Hepatocyte (in vitro differentiated cells): Measurements from ENCODE around the gene IL1RAPL1. TPM values are rescaled to one million over a fixed set of nuclear protein-coding genes. Genes with fewer than 3 reads are reported as not detected.

Source experiments
- DNase-seq: peaks from one replicate; pipeline ENCODE4 v3.0.0-alpha.2; 2016; ENCODE audit warnings: low spot score
- H2AFZ ChIP-seq: fragments of 200-600 bp; sonication (generic); 2 replicates; pipeline ENCODE4 v1.6.0; 2016; ENCODE audit warnings: antibody characterized with exemption, mild to moderate bottlenecking
- H3K27ac ChIP-seq: fragments of 200-600 bp; sonication (generic); 2 replicates; pipeline ENCODE4 v1.5.1; 2016; ENCODE audit warnings: mild to moderate bottlenecking
- H3K27me3 ChIP-seq: fragments of 200-600 bp; sonication (generic); 2 replicates; pipeline ENCODE4 v1.6.1; 2016
- H3K36me3 ChIP-seq: fragments of 200-600 bp; sonication (generic); replicated peaks from 2 replicates; pipeline ENCODE4 v1.5.1; 2016; ENCODE audit warnings: low read depth; ENCODE audit not compliant: insufficient read depth
- H3K4me1 ChIP-seq: fragments of 200-600 bp; sonication (generic); 2 replicates; pipeline ENCODE4 v1.5.1; 2016; ENCODE audit warnings: mild to moderate bottlenecking, moderate library complexity; ENCODE audit not compliant: insufficient read depth
- H3K4me2 ChIP-seq: fragments of 200-600 bp; sonication (generic); 2 replicates; pipeline ENCODE4 v1.6.0; 2016
- H3K4me3 ChIP-seq: fragments of 200-600 bp; sonication (generic); 2 replicates; pipeline ENCODE4 v1.5.1; 2016; ENCODE audit warnings: mild to moderate bottlenecking
- H3K79me2 ChIP-seq: fragments of 200-600 bp; sonication (generic); 2 replicates; pipeline ENCODE4 v1.6.0; 2017; ENCODE audit warnings: mild to moderate bottlenecking
- H3K9me2 ChIP-seq: fragments of 200-600 bp; sonication (generic); replicated peaks from 2 replicates; pipeline ENCODE4 v1.6.0; 2017; ENCODE audit warnings: mild to moderate bottlenecking; ENCODE audit not compliant: insufficient read depth
- H3K9me3 ChIP-seq: fragments of 200-600 bp; sonication (generic); 2 replicates; pipeline ENCODE4 v1.5.1; 2016; ENCODE audit warnings: low read depth, mild to moderate bottlenecking
- H4K20me1 ChIP-seq: fragments of 200-600 bp; sonication (generic); 2 replicates; pipeline ENCODE4 v1.6.0; 2016; ENCODE audit warnings: mild to moderate bottlenecking; ENCODE audit not compliant: insufficient read depth, poor library complexity, severe bottlenecking
- EZH2 ChIP-seq: fragments of 200-600 bp; sonication (generic); IDR thresholded peaks from 2 replicates; pipeline ENCODE4 v1.6.1; 2016; ENCODE audit warnings: antibody characterized with exemption, mild to moderate bottlenecking, borderline replicate concordance
- EZH2phosphoT487 ChIP-seq: fragments of 200-600 bp; sonication (generic); IDR thresholded peaks from one replicate; pipeline ENCODE4 v1.6.1; 2018; ENCODE audit warnings: antibody characterized with exemption, mild to moderate bottlenecking, low read depth, moderate library complexity; ENCODE audit not compliant: unreplicated experiment, severe bottlenecking
- WGBS: methylation state at CpG from one replicate; pipeline ENCODE4 v1.1.6; 2016; ENCODE audit warnings: low lambda C conversion rate; ENCODE audit errors: missing lambda C conversion rate; 5-methylcytosine and 5-hydroxymethylcytosine counted together
- polyA plus RNA-seq: library from polyadenylated mRNA; unstranded; fragments of >200 nt; fragmentation: Nextera tagmentation; extraction: Ambion mirVana; gene quantifications from 2 replicates; pipeline ENCODE4 v1.2.1, GENCODE V29; 2016
- total RNA-seq: library from RNA; depleted of rRNA; stranded (reverse); fragments of >200 nt; gene quantifications from 2 replicates; pipeline ENCODE4 v1.2.3, GENCODE V29; 2014
- TF ChIP-seq, protein P1 (sequence below): fragments of 200-600 bp; sonication (generic); IDR thresholded peaks from 2 replicates; pipeline ENCODE4 v1.5.1; 2016; ENCODE audit warnings: antibody characterized with exemption, mild to moderate bottlenecking; ENCODE audit not compliant: poor library complexity

Gene IL1RAPL1
- total and polyA plus RNA-seq, 2 experiments from 2014 or later: 0.89 to 2.7 TPM

DNA sequence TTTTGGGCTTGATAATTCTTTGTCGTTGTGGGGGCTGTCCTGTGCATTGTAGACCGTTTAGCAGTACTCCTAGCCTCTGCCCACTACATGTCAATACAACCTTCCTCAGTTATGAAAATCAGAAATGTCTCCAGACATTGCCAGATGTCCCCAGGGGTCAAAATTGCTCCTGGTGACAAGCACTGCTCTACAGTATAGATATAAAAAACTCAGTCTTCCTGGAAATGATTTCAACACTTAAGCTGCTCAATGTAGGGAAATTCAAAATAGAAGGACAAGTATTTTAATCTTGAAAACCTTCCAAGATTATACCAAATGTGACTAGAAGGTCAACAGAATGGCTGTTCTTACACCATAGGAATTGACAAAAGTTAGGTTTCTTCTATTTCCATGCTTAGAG lies 1339.4 kb downstream of the IL1RAPL1 start:
- no peak for TF ChIP-seq EZH2
- no peak for TF ChIP-seq EZH2phosphoT487
- TF ChIP-seq, protein P1, sequence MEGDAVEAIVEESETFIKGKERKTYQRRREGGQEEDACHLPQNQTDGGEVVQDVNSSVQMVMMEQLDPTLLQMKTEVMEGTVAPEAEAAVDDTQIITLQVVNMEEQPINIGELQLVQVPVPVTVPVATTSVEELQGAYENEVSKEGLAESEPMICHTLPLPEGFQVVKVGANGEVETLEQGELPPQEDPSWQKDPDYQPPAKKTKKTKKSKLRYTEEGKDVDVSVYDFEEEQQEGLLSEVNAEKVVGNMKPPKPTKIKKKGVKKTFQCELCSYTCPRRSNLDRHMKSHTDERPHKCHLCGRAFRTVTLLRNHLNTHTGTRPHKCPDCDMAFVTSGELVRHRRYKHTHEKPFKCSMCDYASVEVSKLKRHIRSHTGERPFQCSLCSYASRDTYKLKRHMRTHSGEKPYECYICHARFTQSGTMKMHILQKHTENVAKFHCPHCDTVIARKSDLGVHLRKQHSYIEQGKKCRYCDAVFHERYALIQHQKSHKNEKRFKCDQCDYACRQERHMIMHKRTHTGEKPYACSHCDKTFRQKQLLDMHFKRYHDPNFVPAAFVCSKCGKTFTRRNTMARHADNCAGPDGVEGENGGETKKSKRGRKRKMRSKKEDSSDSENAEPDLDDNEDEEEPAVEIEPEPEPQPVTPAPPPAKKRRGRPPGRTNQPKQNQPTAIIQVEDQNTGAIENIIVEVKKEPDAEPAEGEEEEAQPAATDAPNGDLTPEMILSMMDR: no peak
- no peaks in the 10 kb centered on the region for H4K20me1 ChIP-seq
- DNase-seq: no peak
- H2AFZ ChIP-seq: no peak overlapping the region
- no peaks in the 10 kb centered on the region for H3K9me2 ChIP-seq
- no peaks in the 10 kb centered on the region for H3K36me3 ChIP-seq
- no peaks in the 10 kb centered on the region for H3K4me1 ChIP-seq
- H3K4me2 ChIP-seq: no peak overlapping the region
- H3K4me3 ChIP-seq: no peak overlapping the region
- H3K27ac ChIP-seq: no peak overlapping the region
- no peaks in the 10 kb centered on the region for H3K9me3 ChIP-seq
- H3K27me3 ChIP-seq: no peaks in the 10 kb centered on the region
- no peaks in the 10 kb centered on the region for H3K79me2 ChIP-seq
- 65% methylated on average over 2 of the region's 2 CpGs for WGBS

DNA sequence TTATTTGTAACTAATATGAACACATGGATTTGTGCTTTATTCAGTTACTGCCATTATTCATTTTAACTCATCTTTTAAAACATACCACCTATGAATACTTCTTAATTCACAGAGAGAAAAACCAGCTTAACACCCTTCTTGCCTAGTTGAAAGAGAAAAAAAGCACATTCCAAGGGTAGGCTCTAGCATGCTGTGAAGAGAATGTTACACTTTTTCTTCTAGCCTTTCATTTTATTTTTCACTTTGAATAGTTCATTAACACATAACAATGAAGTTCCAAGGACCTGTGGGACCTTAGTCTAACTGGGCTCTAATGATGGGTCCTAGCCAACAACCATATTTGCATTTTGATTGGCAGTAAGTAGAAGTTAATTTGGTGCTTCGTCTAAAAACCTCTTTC lies 1348.2 kb downstream of the IL1RAPL1 start:
- Histone ChIP-seq H3K4me1 (no peaks in the 10 kb centered on the region), H3K4me2 (no peak overlapping the region), H3K36me3 (no peaks in the 10 kb centered on the region), H3K27me3 (no peaks in the 10 kb centered on the region), H3K9me2 (no peaks in the 10 kb centered on the region), H3K79me2 (no peaks in the 10 kb centered on the region), H2AFZ (no peak overlapping the region), H3K27ac (no peak overlapping the region), H3K9me3 (no peaks in the 10 kb centered on the region), H4K20me1 (no peaks in the 10 kb centered on the region), H3K4me3 (no peak overlapping the region)
- no peak for DNase-seq
- WGBS: 54% methylated on average over 1 of the region's 1 CpG
- TF ChIP-seq, protein P1: no peak
- TF ChIP-seq EZH2 (no peak), EZH2phosphoT487 (no peak)

DNA sequence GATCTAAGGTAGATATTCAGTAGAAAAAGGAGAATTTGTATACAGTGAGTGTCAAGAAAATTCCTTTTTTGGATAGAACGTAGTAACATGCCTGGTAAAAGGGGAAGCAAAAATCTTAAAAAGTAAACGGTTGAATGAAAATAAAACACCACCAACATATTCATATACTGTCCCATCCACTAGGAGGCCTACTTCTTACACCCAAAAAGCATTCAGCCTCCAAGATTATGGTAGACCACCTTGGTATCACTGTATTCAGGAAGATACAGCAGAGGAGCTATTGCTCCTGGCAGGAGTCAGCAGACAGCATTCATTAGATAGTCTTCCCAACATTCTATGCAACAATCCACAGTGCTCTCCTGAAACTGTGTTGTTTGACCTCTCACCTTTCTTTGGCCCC lies 1353.5 kb downstream of the IL1RAPL1 start:
- Histone ChIP-seq H2AFZ (no peak overlapping the region), H3K79me2 (no peaks in the 10 kb centered on the region), H3K9me2 (no peaks in the 10 kb centered on the region), H3K27me3 (no peaks in the 10 kb centered on the region), H3K4me3 (no peak overlapping the region), H3K9me3 (no peaks in the 10 kb centered on the region), H3K4me2 (no peak overlapping the region), H3K36me3 (no peaks in the 10 kb centered on the region), H3K4me1 (no peaks in the 10 kb centered on the region), H4K20me1 (no peaks in the 10 kb centered on the region), H3K27ac (no peak overlapping the region)
- no peak for DNase-seq
- 72% methylated on average over 2 of the region's 2 CpGs for WGBS
- TF ChIP-seq, protein P1: no peak
- TF ChIP-seq EZH2phosphoT487: no peak
- TF ChIP-seq EZH2: no peak

DNA sequence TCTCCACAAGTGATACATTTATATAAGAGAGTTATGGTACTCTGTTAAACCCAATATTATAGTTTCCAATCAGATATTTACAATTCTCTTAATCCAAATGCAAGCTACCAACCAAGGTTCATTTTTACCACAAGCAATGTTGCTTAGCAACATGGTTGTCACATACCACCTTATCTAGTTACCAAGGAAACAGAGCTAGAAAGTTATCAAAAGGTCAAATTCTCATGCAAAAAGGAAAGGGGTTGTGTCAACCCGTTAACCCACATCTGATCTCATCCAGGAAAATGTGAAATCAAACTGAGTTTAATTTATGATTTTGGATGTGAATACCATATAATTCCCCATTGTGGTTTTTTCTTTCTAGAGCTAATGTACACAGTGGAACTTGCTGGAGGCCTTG lies 1354.0 kb downstream of the IL1RAPL1 start:
- no peak overlapping the region for H2AFZ ChIP-seq
- no peak overlapping the region for H3K27ac ChIP-seq
- no peaks in the 10 kb centered on the region for H3K4me1 ChIP-seq
- no peaks in the 10 kb centered on the region for H3K9me2 ChIP-seq
- H3K79me2 ChIP-seq: no peaks in the 10 kb centered on the region
- TF ChIP-seq, protein P1: no peak
- TF ChIP-seq EZH2 (no peak), EZH2phosphoT487 (no peak)
- H3K4me3 ChIP-seq: no peak overlapping the region
- H3K4me2 ChIP-seq: no peak overlapping the region
- H3K36me3 ChIP-seq: no peaks in the 10 kb centered on the region
- no peaks in the 10 kb centered on the region for H4K20me1 ChIP-seq
- 26% methylated on average over 1 of the region's 1 CpG for WGBS
- H3K9me3 ChIP-seq: no peaks in the 10 kb centered on the region
- no peaks in the 10 kb centered on the region for H3K27me3 ChIP-seq
- DNase-seq: peak; percentile 19
